GM18870 (cell line): ENCODE results near the gene IL21R.
"Not testable (repeated sequence)": the region's sequence is repeated elsewhere in the genome, so short reads cannot be mapped to it uniquely, and the experiment has no call there.

Experiments
- ATAC-seq: cut with Tn5 transposase; IDR thresholded peaks from one replicate; pipeline ENCODE4 v1.9.1; 2021; ENCODE audit warnings: moderate library complexity; ENCODE audit not compliant: unreplicated experiment

Gene IL21R

DNA sequence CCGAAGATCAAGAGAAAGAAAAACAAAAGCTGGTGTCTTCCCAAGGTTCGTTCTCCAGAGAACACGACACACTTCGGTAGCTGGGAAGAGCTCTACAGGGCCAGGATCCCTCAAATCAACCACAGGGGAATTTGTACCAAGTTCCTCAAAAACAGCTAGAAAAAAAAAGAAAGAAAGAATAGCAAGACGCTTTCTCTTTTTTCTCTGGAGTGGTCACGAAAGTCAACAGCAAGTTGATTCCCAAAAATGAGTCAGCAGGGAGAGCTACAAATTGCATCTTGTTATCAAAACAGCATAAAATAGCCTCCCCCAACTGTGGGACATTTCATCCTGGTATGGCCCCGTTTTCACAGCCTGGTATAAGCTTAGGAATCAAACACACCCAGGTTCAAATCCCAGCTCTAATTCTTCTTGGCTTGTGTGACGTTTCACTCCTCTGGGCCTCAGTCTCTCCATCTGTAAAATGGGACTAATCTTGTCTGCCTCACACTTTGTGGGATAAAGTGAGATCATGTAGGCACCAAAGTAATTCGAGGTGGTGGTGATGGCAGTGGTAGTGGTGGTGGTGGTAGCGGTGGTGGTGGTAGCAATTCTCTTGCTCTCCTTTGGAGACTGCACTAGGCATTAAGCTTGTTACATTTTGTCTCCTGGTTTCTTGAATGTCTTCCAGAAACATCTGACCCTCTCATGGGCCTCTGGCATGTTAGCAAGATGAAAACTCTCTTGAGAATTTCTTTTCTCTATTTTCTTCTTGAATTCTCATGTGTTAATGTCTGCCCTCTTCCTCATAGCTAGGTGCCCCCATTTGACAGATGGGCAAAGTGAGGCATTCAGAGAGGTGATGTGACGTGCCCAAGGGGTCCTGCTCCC lies 988 bp upstream of the IL21R start:
- no peak for ATAC-seq

DNA sequence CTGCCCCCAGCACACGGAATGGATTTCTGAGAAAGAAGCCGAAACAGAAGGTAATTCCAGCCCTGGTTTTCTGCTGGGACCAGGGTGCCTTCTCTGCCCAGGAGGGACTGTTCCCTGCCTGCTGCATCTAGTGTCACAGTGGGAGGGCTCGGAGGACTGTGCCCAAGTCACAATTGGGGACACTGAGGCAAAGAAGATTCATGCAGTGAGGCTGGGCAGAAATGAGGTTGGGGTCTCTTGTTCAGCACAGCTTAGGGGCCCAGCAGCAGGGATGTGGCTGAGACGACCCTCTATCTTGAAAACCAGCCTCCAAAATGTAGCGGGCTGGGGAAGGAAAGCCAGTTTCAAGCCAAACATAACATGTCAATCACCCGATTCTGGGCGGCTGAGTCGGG lies 592 bp downstream of the IL21R start:
- ATAC-seq, result no peak

DNA sequence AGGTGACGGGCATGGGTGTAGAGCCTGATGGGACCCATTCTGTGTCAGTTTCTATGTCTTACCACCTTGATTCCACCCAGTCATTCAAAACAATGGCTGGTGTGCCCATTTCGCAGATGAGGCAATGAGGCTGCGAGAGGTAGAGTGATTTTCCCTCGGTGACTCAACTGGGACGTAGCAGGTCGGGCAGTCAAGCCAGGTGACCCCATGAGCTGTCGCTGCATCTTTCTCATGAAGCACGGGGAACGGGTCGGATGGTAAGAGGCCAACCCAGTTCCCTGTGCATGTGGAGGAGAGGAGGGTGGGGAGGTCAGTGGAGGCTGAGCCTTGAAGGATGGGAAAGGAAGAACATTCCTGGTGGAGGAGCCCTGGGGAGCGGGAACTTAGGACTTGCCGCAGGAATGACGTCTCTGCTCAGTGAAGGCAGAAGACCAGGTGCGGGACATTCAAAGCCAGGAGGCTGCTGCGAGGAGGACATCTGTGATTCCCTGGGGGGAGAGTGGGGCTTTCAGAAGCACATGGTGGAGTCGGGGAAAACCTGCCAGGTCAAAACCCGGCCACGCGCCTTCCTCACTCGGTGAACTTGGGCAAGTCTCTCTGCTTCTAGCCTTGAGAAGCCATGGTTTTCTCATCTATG lies 1.1 kb downstream of the IL21R start:
- no peak for ATAC-seq

DNA sequence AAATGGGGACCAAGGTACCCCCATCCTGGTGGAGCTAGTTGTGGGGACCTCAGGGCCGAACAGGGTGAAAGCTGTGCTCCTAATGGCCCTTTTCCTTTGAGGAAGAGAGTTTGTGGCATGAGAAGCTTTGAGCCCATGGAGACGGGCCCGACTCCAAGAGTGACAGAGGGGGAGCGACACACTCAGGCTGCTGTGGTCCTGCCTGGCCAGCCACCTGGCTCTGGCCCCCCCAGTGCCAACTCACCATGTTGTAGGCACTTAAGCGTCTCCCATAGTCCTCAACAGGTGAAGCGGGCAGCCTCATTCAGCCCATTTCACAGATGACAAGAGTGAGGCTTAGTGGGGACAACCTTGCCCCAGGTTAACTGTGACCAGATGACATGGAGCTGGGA lies 1.6 kb downstream of the IL21R start:
- no peak for ATAC-seq

DNA sequence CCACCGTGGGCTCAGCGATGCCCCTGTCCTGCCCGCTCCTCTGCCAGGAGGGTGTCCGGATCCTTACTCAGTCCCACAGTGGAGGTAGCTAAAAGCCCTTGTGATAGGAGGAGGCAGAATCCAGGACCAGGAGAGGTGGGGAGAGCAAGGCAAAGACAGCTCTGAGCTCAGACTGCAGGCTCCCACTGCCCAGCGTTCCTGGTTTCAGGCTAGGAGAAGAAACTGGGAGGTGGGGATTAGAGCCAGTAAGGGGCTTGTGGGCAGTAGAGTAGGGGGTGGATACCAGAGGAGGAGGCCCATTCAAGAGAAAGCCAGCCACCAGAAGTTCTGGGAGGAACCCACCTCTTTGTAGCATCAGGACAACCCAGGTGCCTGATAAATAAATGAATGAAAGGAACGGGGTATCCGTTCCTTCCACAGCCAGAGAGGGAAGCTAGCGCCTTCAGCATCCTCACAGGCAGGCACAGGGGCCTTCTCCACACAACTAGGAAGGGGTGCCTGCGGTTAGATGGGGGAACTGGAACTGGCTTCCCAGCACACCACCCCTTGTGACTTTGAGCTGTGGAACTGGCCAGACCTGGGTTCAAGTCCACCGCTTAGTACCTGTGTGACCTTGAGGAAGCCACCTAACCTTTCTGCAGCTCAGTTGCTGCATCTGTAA lies 2.3 kb downstream of the IL21R start:
- ATAC-seq, result no peak

DNA sequence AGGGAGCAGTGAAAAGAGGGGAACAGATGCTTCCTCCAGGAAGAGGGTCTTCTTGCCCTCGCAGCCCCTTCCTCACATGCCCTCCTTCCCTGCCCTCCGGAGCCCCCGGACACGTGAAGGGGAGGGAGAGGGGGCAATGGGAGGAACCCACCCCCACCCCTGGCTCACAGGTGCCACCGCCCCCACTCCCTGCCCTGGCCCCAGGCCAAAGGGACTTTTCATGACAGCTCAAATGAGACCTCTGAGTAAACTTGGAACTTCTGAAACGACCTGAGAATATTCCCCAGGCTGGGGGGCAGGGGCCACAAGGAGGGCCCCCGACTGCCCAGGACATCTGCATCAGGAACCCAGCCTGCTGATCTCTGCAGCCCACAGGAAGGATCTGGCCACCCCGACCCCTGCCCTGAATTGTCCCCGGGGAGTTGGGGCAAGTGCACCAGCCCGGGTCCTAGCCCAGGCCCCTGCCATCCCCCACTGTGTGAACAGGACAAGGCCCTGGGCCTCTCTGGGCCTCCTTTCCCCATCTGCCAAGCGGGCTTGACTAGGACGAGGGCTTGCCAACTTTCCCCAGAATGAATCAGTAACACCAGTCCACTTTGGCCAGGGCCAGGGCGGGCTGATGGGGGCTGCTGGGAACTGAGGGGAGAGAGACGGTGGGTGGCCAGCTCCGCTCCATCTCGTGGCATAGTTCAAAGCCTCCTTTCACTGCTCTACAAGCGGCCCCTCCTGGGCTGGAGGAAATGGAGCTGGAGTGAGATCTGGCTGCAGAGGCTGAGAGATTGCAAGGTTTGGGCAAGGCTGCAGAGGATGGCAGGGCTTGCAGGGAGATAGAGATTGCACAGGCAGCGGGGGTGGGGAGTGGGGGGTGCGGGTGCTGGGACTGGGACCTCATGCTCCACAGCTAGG lies 3.8 kb downstream of the IL21R start:
- no peak for ATAC-seq

DNA sequence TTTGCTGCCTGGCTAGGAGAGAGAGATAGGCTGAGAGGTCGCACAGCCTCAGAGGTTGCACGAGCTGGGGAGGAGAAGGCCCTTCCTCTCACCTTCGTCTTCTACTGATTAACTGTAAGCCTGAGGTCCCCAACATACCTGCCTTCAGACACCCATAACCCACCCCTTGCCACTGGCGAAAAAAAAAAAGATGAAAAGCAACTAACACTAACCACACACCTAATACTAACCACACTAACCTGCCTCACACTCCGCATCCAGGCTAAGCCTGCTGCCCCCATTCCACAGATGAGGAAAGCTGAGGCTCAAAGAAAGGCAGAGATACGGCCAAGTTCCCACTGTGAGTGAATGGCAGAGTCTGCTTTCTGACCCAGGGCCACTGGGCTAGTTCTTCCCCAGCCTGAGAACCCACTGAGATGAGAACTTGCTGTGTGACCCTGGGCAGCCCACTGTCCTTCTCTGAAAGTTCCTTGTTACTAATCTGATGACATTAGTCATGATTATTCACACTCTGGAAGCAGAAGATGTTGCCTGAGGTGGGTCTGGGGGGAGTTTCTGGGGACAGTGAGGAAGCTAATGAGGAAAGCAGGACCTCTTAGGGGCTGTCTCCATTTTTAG lies 4.6 kb downstream of the IL21R start:
- no peak for ATAC-seq

DNA sequence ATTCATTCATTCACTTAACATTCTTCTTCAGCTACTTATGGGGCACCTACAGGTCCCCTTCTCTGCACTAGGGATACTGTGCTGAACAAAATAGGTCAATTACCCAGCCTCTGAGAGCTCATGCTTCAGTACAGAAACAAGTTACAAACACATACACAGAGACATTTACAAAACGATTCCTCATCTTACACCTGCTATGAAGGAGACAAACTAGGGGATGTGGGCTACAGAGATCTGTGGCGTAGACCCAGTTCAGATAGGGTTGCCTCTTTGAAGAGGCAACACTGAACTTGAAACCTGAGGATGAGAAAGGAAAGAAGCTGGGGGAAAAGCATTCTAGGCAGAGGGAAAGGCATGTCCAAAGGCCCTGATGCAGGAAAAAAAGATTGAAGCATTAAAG lies 5.2 kb downstream of the IL21R start:
- no peak for ATAC-seq

DNA sequence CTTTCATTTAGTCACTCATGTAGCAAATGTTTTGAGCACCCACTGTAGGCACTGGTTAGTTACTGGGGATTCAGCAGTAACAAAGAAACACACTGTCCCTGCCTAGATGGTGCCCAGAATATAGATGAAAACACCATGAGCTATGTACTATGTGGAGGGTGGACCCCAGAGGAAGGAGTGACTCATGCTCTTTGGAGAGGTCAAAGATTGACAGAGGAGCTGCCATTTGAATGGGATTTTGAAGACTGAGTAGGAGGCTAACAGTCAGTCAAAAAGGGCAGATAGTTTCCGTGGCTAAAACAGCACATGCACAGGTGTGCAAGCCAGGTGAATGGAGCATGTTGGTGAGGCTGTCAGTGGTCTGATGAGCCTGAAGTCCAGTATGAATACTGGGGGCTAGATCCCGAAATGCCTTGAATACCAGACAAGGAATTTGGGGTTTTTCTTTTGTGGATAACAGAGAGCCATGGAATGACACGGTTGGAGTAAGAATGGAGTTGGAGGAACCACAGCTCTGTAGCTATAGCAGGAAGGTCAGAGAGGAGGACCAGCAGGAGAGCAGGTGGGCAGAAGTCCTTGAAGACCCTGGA lies 6.1 kb downstream of the IL21R start:
- peak; percentile 46 for ATAC-seq

DNA sequence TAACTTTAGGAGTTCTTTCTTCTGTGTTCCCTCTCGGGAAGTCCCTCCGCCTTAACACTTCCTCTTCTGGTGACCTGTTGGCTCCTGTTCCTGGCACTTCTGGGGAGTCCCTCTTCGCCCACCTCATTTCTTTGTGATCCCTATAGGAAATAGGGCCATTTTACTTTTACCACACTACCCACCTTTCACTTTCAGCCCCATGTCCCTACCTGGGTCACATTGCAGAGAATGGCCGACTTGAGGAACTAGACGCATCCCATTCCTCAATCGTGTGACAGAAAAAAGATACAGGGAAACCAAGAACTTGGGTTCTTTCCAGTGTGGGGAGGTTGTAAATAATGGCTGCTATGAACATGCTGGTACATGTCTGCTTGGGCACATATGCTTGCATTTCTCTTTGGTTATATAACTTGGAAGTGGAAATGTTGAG lies 6.6 kb downstream of the IL21R start:
- peak; percentile 33 for ATAC-seq

DNA sequence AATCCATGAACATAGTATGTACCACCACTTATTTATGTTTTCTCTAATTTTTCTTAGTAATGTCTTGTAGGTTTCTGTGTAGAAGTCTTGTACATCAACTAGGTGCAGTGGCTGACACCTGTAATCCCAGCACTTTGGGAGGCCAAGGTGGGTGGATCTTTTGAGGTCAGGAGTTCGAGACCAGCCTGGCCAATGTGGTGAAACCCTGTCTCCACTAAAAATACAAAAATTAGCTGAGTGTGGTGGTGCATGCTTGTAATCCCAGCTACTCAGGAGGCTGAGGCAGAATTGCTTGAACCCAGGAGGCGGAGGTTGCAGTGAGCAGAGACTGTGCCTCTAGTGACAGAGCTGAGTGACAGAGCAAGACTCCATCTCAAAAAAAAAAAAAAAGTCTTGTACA lies 8.0 kb downstream of the IL21R start:
- ATAC-seq, result not testable (repeated sequence)

DNA sequence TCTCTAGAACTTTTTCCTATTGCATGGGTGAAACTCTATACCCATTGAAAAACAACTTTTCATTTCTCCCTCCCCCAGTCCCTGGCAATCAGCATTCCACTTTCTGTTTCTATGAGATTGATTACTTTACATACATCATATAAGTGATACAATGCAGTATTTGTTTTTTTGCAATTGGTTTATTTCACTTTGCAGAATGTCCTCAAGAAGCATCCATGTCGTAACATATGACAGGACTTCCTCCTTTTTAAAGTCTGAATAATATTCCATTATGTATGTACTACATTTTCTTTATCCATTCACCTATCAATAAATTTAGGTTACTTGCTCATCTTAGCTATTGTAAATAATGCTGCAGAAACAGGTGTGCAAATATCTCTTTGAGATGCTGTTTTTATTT lies 8.8 kb downstream of the IL21R start:
- no peak for ATAC-seq

DNA sequence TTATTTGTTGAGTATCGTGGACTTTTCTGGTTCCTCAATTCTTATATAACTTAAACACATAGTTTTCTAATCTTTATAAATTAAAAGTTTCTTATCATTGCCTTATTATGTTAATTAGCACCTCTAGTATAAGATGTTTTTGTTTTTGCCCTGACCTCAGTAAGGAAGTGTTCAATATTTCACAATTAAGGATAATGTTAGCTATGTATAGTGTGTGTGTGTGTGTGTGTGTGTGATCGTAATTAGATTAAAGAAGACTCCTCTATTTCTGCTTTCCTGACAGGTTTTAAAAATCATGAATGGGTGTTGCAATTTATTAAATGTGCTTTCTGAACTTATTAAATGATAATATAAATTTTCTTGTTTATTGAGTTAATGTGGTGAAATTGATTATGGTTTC lies 12.0 kb downstream of the IL21R start:
- ATAC-seq, result no peak

DNA sequence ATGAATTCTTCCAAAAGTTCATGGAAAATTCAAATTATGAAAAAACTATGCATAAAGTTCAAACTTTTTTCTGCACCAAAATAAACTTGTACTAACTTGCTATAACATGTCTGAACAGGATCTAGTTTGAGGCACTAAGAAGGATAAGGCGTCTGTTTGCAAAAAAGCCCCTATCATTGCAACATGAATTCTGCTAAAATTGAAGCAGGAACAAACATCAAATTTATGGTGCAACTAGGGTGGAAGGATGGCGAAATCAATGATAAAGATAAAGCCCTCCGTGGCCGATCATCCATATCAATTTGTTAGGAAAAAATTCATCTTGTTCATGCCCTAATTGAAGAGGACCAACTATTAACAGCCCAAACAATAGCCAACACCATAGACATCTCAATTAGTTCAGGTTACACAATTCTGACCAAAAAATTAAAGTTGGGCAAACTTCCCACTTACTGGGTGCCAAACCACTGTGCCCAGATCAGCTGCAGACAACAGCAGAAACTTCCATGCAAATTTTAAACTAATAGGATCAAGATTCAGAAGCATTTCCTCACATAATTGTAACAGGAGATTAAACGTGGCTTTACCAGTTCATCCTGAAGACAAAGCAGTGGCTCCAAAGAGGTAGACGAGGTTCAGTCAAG lies 12.9 kb downstream of the IL21R start:
- ATAC-seq, result no peak

DNA sequence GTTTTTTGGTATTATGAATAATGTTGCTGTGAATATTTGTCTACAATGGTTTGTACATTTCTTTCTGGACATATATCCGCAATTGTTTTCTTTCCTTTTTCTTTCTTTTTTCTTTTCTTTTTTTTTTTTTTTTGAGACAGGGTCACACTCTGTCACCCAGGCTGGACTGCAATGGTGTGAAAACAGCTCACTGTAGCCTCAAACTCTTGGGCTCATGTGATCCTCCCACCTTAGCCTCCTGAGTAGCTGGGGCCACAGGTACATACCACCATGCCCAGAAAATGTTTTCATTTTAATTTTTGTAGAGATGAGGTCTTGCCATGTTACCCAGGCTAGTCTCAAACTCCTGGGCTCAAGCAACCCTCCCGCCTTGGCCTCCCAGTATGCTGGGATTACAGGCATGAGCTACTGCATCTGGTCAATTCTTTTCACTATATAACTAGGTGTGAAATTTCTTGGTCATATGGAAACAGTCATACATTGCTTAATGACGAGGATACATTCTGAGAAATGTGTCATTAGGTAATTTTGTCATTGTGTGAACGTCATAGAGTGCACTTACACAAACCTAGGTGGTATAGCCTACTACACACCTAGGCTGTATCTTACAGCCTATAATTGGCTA lies 15.2 kb downstream of the IL21R start:
- no peak for ATAC-seq

DNA sequence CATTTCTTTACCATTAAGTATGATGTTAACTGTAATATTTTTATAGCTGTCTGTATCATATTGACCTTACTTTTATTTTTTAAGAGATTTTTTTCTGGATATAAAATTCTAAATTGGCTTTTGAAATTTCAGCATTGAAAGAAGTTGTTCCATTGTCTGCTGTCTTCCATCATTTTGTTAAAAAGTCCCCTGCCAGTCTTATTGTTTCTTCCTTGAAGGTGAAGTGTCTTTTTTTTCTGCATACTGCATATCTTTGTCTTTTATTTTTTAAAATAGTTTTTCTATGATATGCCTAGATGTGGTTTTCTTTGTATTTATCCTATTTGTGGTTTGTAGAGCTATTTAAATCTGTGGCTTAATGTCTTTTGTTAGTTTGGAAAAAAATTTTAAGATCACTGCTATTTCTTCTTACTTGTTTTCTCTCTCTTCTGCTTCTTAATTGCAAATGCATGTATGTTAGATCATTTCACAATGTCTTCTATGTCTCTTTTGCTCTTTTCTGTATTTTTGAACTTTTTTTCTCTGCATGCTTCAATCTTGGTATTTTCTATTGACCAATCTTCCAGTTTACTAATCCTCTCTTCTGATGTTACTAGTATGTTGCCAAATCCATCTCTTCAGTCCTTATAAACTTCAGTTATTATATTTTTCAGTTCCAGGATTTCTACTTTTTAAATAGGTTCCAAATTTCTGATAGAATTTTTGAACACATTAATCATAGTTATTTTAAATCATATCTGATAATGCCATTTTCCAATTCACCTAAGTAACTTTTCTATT lies 20.2 kb downstream of the IL21R start:
- no peak for ATAC-seq

DNA sequence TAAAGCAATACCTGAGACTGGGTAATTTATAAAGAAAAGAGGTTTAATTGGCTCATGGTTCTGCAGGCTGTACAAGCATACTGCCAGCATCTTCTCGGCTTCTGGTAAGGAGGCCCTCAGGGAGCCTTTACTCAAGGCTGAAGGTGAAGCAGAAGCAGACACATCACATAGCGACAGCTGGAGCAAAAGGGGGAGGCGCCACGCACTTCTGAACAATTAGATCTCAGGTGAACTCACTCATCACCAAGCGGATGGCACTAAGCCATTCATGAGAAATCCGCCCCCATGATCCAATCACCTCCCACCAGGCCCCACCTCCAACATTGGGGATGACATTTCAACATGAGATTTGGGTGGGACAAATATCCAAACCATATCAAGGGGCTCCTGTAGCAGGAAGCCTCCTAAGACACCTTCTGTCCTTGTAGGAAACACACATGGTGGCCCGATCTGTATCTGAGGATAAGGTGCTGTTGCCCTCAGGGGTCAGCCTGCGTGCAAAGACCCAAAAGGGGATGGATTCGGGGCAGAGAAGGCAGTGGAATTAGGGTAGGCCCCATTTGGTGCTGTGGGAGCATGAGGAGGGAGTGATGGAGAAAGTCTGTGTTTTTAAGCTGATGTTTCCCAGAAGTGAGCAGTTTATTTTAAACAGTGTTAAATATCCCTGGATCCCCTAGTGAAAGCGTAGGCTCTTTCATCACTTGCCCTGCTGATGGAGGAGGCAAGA lies 23.0 kb downstream of the IL21R start:
- no peak for ATAC-seq

DNA sequence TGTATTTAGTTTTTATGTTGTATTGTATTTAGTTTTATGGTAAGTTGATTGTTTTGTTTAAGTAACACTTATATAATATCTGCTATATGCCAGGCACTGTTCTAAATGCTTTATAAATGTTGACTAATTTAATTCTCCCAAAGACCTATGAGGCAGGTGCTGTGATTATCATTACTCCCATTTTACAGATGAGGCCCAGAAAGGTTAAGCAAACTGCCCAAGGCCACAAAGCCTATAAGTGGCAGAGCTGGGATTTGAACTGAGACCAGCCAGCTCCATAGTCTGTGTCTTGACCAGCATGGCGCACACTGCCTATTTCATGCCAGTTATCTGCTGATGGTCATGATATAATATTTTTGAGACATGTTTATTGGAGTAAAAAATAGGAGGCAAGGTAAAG lies 24.0 kb downstream of the IL21R start:
- ATAC-seq, result no peak
